ENCODE measurements around the gene TNN.
"Not testable (repeated sequence)": the region's sequence is repeated elsewhere in the genome, so short reads cannot be mapped to it uniquely, and the experiment has no call there.

The TNN gene

DNA sequence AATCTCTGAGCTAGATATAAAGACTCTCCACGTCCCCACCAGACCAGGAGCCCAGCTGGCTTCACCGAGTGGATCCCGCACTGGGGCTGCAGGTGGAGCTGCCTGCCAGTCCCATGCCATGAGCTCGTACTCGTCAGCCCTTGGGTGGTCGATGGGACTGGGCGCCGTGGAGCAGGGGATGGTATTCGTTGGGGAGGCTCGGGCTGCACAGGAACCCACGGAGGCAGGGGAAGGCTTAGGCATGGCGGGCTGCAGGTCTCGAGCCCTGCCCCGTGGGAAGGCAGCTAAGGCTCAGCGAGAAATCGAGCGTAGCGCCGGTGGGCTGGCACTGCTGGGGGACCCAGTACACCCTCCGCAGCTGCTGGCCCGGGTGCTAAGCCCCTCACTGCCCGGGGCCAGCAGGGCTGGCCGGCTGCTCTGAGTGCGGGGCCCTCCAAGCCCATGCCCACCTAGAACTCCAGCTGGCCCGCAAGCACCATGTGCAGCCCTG, 40.7 kb downstream of the TNN start:
- not testable (repeated sequence) for DNase-seq (ENCODE audit: low read depth in 2 of 3, low spot score in 2 of 3)

DNA sequence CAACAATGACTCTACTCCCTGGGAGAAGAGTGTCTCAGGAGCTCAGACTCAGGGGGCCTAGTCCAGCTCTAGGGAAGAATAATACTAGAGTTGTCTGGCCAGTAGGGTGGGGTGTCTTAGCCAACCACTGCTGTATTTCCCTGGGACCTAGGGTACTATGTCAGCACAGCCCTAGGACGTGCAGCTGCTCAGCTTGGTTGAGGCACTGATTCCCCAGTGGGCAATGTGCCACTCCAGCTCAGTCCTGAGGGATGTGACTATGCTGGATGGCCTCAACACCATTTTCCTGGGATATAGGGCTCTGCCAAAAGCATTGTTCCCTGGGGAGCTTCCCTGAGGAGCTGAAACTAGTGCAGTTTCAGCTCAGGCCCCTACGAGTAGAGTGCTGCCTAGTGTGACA, 47.4 kb downstream of the TNN start:
- DNase-seq (ENCODE audit: low read depth in 2 of 3, low spot score in 2 of 3), result no peak

GRCh38 chr1:175116210-175116798, 48.7 kb downstream of the TNN start:
- DNase-seq (ENCODE audit: low read depth in 2 of 3, low spot score in 2 of 3), result no peak

GRCh38 chr1:175116903-175117302, 49.3 kb downstream of the TNN start:
- DNase-seq (ENCODE audit: low read depth in 2 of 3, low spot score in 2 of 3), result no peak

- no peak for DNase-seq (ENCODE audit: low read depth in 2 of 3, low spot score in 2 of 3)
These were observed 51.0 kb downstream of the TNN start for GRCh38 chr1:175118375-175119367.

DNA sequence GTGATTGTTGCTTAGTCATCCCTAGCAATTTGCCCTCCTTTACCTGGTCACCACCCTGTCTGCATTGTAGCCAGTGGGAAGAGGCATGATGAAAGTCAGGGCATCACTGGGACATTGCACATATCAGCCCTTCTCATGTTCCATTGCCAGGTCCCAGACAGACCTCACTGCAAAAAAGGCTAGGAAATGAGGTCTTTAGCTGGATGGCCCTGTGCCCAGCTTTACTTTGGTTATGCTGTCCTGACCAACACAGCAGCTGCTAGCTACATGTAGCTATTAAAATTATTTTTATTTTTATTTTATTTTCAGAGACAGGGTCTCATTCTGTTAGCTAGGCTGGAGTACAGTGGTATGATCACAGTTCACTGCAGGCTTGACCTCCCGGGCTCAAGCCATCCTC, 52.9 kb downstream of the TNN start:
- no peak for DNase-seq (ENCODE audit: low read depth in 2 of 3, low spot score in 2 of 3)

GRCh38 chr1:175124861-175125260, 57.2 kb downstream of the TNN start:
- DNase-seq (ENCODE audit: low read depth in 2 of 3, low spot score in 2 of 3), result no peak

GRCh38 chr1:175126347-175126746, 58.7 kb downstream of the TNN start:
- DNase-seq (ENCODE audit: low read depth in 2 of 3, low spot score in 2 of 3), result no peak

DNA sequence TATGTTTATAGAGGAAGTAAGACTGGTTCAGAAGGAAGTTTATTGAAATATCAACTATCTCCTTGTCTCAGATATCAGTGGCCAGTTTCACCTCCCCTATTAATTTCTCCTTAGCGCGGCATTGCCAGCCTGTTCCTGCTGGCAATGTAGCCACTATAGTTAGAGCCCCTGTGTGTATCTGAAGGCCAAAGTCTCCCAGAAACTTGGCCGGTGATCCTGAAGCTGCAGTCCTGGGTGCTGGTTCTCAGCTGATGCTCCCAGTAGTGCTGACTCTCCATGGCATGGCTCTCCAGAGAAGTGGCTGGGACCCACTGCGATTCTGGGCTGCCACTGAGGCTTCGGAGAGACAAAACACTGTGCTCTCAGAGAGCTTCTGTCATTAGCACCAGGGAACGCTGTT, 59.9 kb downstream of the TNN start:
- no peak for DNase-seq (ENCODE audit: low read depth in 2 of 3, low spot score in 2 of 3)

DNA sequence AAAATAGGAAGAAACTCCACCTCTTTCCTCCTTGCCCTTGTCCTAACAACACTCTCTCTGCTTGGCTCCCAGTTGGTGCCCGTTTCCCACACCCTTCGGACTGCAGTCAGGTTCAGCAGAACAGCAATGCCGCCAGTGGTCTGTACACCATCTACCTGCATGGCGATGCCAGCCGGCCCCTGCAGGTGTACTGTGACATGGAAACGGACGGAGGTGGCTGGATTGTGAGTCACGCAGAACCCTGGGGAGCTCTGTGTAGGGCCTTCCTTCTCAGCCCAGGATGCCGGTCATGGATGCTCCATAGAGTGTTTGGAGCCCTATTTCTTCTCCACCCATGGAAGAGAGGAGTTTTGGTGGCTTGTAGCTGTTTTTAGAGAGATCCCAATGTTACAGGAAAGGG, 60.9 kb downstream of the TNN start:
- DNase-seq (ENCODE audit: low read depth in 2 of 3, low spot score in 2 of 3), result no peak

DNA sequence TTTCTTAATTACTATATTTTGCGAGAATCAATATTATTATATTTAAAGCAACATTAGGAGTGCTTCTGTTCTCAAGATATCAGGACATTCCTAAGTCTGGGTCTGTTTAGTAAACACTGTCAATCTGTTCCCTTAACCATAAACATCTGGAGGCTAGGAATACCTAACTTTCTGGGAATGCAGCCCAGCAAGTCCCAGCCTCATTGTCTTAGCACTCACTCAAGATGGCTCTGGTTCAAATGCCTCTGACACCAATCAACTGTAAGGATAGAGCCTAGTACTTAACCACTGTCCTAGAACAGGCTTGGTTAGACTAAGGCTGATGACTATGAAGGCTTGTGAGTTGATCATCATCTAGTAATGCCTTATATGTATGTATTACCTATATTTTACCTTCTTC, 61.5 kb downstream of the TNN start:
- no peak for DNase-seq (ENCODE audit: low read depth in 2 of 3, low spot score in 2 of 3)

- DNase-seq (ENCODE audit: low read depth in 2 of 3, low spot score in 2 of 3), result no peak
These were observed 62.0 kb downstream of the TNN start for GRCh38 chr1:175129644-175129996.

- no peak for DNase-seq (ENCODE audit: low read depth in 2 of 3, low spot score in 2 of 3)
These were observed 62.5 kb downstream of the TNN start for GRCh38 chr1:175129997-175130648.

GRCh38 chr1:175130649-175131045, 63.0 kb downstream of the TNN start:
- no peak for DNase-seq (ENCODE audit: low read depth in 2 of 3, low spot score in 2 of 3)

DNA sequence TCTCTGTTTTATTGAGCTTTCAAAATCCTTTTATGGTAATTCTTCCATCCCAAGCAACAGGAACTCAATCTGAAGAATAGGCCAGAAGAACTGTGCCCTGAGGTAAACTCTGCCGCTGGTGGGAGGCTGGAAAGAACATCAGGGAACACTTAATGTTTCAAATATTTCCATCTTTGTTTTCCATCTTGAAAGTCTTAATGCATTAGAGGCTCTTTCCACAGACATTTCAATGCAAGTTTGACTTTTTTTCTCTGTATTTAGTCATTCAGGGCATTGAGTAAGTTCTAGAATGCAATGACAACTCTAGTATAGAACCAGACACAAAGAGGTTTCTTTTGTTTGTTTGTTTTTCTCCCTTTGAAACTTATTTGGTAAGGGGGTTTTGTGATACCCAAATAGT, 63.5 kb downstream of the TNN start:
- no peak for DNase-seq (ENCODE audit: low read depth in 2 of 3, low spot score in 2 of 3)

- DNase-seq (ENCODE audit: low read depth in 2 of 3, low spot score in 2 of 3), result no peak
These were observed 64.8 kb downstream of the TNN start for GRCh38 chr1:175132436-175132835.

DNA sequence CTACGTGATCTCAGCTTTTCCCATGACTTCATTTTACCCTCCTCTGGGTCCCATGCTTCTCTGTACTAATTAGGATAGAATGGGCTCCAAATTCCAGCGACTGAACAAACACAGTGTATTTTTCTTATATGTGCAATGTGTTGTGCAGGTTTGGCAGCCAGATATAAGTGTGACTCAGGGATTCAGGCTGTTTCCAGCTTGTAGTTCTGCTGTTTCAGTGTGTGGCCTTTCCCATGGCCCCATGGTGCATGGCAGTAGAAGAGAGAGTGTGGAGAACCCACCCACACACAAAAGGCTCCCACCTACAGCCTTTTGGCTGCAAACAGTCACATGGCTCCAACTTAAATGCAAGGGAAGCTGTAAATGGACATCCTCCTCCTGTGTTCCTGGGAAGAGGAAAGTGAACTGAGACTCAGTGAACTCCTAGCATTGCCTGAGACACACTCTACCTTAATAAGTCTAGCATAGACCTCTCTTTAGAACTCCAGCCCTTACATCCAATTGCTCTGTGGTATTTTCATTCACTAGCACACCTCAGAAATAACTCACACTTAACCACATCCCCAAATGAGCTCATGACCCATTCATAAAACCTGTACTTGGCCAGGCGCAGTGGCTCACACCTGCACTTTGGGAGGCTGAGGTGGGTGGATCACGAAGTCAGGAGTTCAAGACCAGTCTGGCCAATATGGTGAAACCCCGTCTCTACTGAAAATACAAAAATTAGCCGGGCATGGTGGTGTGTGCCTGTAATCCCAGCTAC, 66.2 kb downstream of the TNN start:
- DNase-seq (ENCODE audit: low read depth in 2 of 3, low spot score in 2 of 3), result no peak

- no peak for DNase-seq (ENCODE audit: low read depth in 2 of 3, low spot score in 2 of 3)
These were observed 66.9 kb downstream of the TNN start for GRCh38 chr1:175134500-175134899.

DNA sequence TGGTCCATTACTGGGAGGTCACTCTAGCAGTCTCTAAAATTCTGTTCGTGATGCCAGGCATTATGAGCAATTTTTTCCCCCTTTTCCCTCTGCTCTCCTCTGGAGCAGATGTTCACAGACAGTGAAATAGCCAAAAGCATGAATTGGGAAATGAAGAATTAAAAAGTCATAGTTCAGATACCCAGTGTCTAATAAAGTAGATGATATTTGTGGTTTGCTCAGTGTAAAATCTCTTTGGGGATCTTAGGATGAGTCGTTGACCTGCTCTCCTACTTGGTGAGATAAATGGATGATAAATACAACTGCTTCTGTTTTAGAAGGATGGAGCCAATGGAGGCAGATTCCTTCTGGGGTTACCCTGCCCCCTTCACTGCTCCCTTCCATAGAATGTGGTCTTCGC, 68.6 kb downstream of the TNN start:
- DNase-seq (ENCODE audit: low read depth in 2 of 3, low spot score in 2 of 3), result no peak

DNA sequence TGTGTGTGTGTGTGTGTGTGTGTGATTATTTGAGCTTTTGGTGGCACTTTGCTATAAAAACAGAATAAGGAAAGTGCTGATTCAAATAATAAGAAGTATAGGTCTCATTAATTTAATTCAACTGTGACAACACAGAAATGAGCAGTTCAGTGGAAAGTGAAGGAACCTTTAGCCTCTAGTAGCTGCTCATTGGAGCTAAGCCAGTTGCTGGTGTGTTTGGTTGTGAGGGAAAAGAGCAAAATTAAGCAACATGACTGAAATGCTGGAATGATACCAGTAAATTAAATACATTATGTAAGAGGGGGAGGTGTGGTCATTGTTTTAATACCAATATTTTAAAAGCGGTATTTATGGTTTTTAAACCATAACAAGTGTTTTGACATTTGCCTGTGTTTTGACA, 69.7 kb downstream of the TNN start:
- no peak for DNase-seq (ENCODE audit: low read depth in 2 of 3, low spot score in 2 of 3)

DNA sequence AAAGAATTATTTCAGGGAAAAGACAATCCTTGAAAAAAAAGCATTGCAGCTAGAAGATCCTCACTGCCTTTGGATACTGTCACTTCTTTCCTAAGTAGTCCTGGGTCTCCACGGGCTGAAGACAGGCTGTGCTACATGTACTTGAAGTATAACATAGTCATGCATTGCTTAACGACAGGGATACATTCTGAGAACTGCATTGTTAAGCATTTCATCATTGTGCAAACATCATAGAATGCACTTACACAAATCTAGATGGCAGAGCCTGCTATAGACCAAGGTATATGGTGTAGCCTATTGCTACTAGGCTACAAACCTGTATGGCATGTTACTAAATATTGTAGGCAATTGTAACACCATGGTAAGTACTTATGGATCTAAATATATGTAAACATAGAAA, 70.9 kb downstream of the TNN start:
- no peak for DNase-seq (ENCODE audit: low read depth in 2 of 3, low spot score in 2 of 3)

Measured in activated CD8-positive, alpha-beta memory T cell treated with anti-CD3 and anti-CD28 coated beads for 48 hours (primary cell).